Thoracic aorta endothelial cell (primary cell): ENCODE data around the gene ZNF879. TPM values are rescaled to one million over a fixed set of nuclear protein-coding genes. Genes with fewer than 3 reads are reported as not detected.

Experiments used
- total RNA-seq: library from RNA; depleted of rRNA; stranded (reverse); fragments of >200 nt; gene quantifications from 2 replicates; pipeline ENCODE4 v1.2.3, GENCODE V29; 2012

The ZNF879 gene
- 3.6 and 6.0 TPM in 2 replicates for total RNA-seq

GRCh38 chr5:179023528-179024189 is at the start of gene ZNF879:
TSS of gene ZNF879 (plus strand) at chr5:179023804. CDS start at chr5:179025005, 1,201 bp downstream.

DNA sequence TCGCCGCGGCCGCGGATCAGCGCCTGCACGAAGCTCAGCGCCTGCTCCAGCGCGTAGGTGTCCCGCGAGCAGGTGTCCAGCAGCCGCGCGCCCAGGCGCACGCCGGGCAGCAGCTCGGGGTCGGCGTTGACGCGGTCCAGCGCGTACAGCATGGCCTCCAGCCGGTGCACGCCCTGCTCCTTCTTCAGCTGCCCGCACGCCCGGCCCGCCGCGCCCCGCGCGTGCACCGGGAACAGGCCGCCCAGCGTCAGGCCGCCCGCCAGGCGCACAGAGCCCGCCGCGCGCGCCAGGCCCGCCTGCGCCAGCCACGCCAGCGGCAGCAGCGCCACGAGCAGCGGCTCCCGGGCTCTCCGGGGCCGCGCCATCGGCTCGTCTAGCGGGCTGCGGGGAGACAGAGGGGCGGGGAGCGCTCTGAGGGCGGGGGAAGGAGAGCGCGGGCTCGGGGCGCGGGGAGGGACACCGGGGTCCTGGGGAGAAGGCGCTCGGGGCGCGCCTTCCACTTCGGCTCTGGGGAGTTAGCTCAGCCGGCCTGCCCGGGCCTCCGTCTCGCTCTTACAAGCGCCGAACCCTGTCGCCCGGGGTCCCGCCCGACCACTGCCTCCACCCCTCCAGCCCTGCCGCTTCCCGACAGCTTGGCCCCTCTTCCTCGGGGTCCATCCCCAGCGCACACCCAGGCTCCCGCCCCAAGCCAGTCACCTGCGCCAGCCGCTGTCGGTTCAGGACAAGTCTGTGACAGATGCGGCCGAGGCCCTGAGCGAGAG is 28.8 kb upstream of the ZNF879 start, which contains the start of gene GRM6:
Gene GRM6 (minus strand): TSS at position 741 of the 761 bp plus-strand sequence. CDS start 376 bp downstream, at position 365.

GRCh38 chr5:179060116-179061008 is 36.8 kb downstream of the ZNF879 start, which contains the start of gene ZNF354C:
TSS of gene ZNF354C (plus strand) at chr5:179060373. CDS start at chr5:179062069, 1,696 bp downstream.

Other genes starting within 250 kb of the ZNF879 start
- gene ZNF354B, start 163.9 kb upstream of the ZNF879 start, total RNA-seq = 13.4 and 15.3 TPM in 2 replicates
- 0.22 and 0.27 TPM in 2 replicates for gene ZFP2, start 127.9 kb upstream of the ZNF879 start, total RNA-seq
- gene ZNF454, start 82.6 kb upstream of the ZNF879 start, total RNA-seq = 0.50 and 1.3 TPM in 2 replicates
- not detected in 2 replicates for gene GRM6, start 28.5 kb upstream of the ZNF879 start, total RNA-seq
- 8.4 and 9.8 TPM in 2 replicates for gene ZNF354C, start 36.6 kb downstream of the ZNF879 start, total RNA-seq